C4-2B (cell line): ENCODE results near the gene UACA.

ENCODE experiments used
- CTCF ChIP-seq: fragments of 450-650 bp; conservative IDR thresholded peaks from 2 replicates; pipeline ENCODE4 v1.5.1; 2017; ENCODE audit warnings: mild to moderate bottlenecking
- ZFX ChIP-seq: fragments of 450-650 bp; IDR thresholded peaks from 2 replicates; pipeline ENCODE4 v1.6.1; 2017

- TF ChIP-seq CTCF (no peak), ZFX (no peak)
Observed at GRCh38 chr15:70627734-70628548, 135.4 kb downstream of the UACA start.
